MCF 10A (cell line): ENCODE measurements around the gene SMG6. TPM values are rescaled to one million over a fixed set of nuclear protein-coding genes. Genes with fewer than 3 reads are reported as not detected.

Experiments
- BruUV-seq: library from RNA; stranded (reverse); fragments of 400-500 nt; replicated peaks from 2 replicates; lab custom pipeline; 2021; lab: Mats Ljungman, UMichigan
- CTCF ChIA-PET: fragments of 300-600 bp; sonication (Branson Sonifier 250); formaldehyde crosslinking; extraction: SDS; loops from one replicate; lab custom pipeline; 2021; ENCODE audit warnings: antibody characterized with exemption, inconsistent platforms; lab: Yijun Ruan, JAX
- POLR2A ChIA-PET: fragments of 300-600, 350-650 bp; sonication (Branson Sonifier 250); formaldehyde crosslinking; extraction: SDS; loops from one replicate; lab custom pipeline; 2020; ENCODE audit warnings: antibody characterized with exemption, inconsistent platforms; lab: Yijun Ruan, JAX
- DNase-seq: peaks from one replicate; pipeline ENCODE4 v3.0.0-alpha.2; 2018; ENCODE audit not compliant: unreplicated experiment
- H3K27ac Mint-ChIP-seq: one replicate; pipeline ENCODE4 v1.8.0; 2022; ENCODE audit warnings: mild to moderate bottlenecking, low read depth, mixed read lengths; ENCODE audit not compliant: unreplicated experiment
- H3K27me3 Mint-ChIP-seq: one replicate; pipeline ENCODE4 v1.8.0; 2022; ENCODE audit warnings: mixed read lengths; ENCODE audit not compliant: insufficient read depth, unreplicated experiment
- H3K36me3 Mint-ChIP-seq: one replicate; pipeline ENCODE4 v1.8.0; 2022; ENCODE audit warnings: mild to moderate bottlenecking, moderate library complexity, mixed read lengths; ENCODE audit not compliant: insufficient read depth, unreplicated experiment
- H3K4me1 Mint-ChIP-seq: one replicate; pipeline ENCODE4 v1.8.0; 2022; ENCODE audit warnings: mixed read lengths; ENCODE audit not compliant: insufficient read depth, unreplicated experiment
- H3K4me3 Mint-ChIP-seq: one replicate; pipeline ENCODE4 v1.8.0; 2022; ENCODE audit warnings: mild to moderate bottlenecking, moderate library complexity, mixed read lengths; ENCODE audit not compliant: unreplicated experiment
- H3K9me3 Mint-ChIP-seq: one replicate; pipeline ENCODE4 v1.8.0; 2022; ENCODE audit warnings: mixed read lengths; ENCODE audit not compliant: unreplicated experiment
- CTCF ChIP-seq: fragments of 200-600 bp; IDR thresholded peaks from one replicate; pipeline ENCODE4 v1.8.0; 2022; ENCODE audit warnings: antibody characterized with exemption, mild to moderate bottlenecking; ENCODE audit not compliant: unreplicated experiment
- intact Hi-C: fragments of 100-400 bp; cut with micrococcal nuclease; formaldehyde crosslinking; loops from 2 replicates; pipeline ENCODE4 v1.14.1; 2022
- total RNA-seq: library from RNA; stranded (reverse); gene quantifications from 2 replicates; pipeline ENCODE4 v1.2.3, GENCODE V29; 2022

The SMG6 gene
- total RNA-seq, 1 experiment from 2014 or later = 17.0 TPM

DNA sequence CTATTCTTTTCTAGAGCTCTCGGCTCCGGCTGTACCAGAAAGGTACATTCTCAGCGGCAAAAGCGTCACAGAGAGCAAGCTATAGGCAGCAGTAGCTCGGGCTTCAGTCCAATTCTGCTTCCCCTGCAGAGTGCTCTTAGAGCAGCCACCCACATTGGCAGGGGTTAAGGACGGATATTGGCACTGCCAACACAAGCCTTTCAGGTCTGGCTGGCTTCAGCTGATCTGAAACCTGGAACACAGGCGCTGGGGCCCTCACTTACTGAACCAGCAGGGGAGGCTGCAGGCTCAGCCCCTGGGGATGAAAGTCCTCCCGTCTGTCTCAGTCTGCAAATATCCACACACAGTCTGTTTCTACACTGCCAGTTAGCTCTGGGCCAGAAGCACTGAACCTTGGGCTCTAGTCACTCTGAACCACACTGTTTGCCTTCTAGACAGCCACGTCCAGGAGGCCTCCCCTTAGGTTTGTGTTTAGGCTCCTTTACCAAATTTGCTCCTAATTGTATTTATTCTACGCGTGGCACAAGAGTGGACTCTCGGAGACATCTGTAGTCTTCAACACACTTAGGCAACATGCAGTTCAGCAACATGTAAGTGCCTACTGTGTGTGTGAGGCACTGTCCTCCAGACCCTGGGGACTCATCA, 208.6 kb downstream of the SMG6 start:
- Mint-ChIP-seq H3K27ac (no peak overlapping the region), H3K27me3 (no peaks in the 10 kb centered on the region), H3K36me3 (peaks cover 12% of the 10 kb centered on the region), H3K9me3 (no peaks in the 10 kb centered on the region), H3K4me1 (peaks cover 6% of the 10 kb centered on the region), H3K4me3 (no peak overlapping the region)
- BruUV-seq = no TSS peak
- ChIA-PET POLR2A (no interaction called here), CTCF (interaction anchor here (0.7 to 1.1 kb wide), 3 partner anchors 9 to 86 kb away, joined by 3 to 4 read pairs (median 3); no protein-coding TSS in a partner anchor)
- no peak for TF ChIP-seq CTCF
- intact Hi-C loops = no loop called here
- peak; percentile 15 for DNase-seq

GRCh38 chr17:2093349-2093748, 210.2 kb downstream of the SMG6 start:
- TF ChIP-seq CTCF = no peak
- no TSS peak for BruUV-seq
- ChIA-PET CTCF (interaction anchor here (0.7 to 1.9 kb wide), 2 partner anchors 45 to 152 kb away, joined by 4 to 6 read pairs; no protein-coding TSS in a partner anchor), POLR2A (interaction anchor here (0.9 to 1.3 kb wide), 3 partner anchors 8 to 17 kb away, joined by 3 to 5 read pairs (median 5); no protein-coding TSS in a partner anchor)
- no peak for DNase-seq
- Mint-ChIP-seq H3K36me3 (peaks cover 12% of the 10 kb centered on the region), H3K4me1 (peaks cover 6% of the 10 kb centered on the region), H3K4me3 (no peak overlapping the region), H3K27me3 (no peaks in the 10 kb centered on the region), H3K9me3 (no peaks in the 10 kb centered on the region), H3K27ac (no peak overlapping the region)
- intact Hi-C loops = no loop called here

GRCh38 chr17:2092253-2092652, 211.3 kb downstream of the SMG6 start:
- no peaks in the 10 kb centered on the region for H3K9me3 Mint-ChIP-seq
- TF ChIP-seq CTCF = no peak
- intact Hi-C loops = no loop called here
- H3K4me3 Mint-ChIP-seq = no peak overlapping the region
- peaks cover 15% of the 10 kb centered on the region for H3K36me3 Mint-ChIP-seq
- ChIA-PET CTCF (interaction anchor here (1.9 kb wide), 1 partner anchor 153 kb away, joined by 6 read pairs; no protein-coding TSS in a partner anchor), POLR2A (interaction anchor here (1.7 kb wide), 1 partner anchor 10 kb away, joined by 3 read pairs; no protein-coding TSS in a partner anchor)
- H3K4me1 Mint-ChIP-seq = peaks cover 6% of the 10 kb centered on the region
- DNase-seq = no peak
- no TSS peak for BruUV-seq
- no peak overlapping the region for H3K27ac Mint-ChIP-seq
- H3K27me3 Mint-ChIP-seq = no peaks in the 10 kb centered on the region

- peak; percentile 54 for DNase-seq
- no peak for TF ChIP-seq CTCF
- peaks cover 6% of the 10 kb centered on the region for H3K4me1 Mint-ChIP-seq
- H3K9me3 Mint-ChIP-seq = no peaks in the 10 kb centered on the region
- POLR2A ChIA-PET = interaction anchor here (1.7 kb wide), 1 partner anchor 8 kb away, joined by 3 read pairs; no protein-coding TSS in a partner anchor
- H3K27me3 Mint-ChIP-seq = no peaks in the 10 kb centered on the region
- intact Hi-C loops = no loop called here
- BruUV-seq = no TSS peak
- peaks cover 16% of the 10 kb centered on the region for H3K36me3 Mint-ChIP-seq
- CTCF ChIA-PET = interaction anchor here (0.6 to 1.0 kb wide), 4 partner anchors 9 to 186 kb away, joined by 3 to 5 read pairs (median 3); no protein-coding TSS in a partner anchor
- no peak overlapping the region for H3K4me3 Mint-ChIP-seq
- H3K27ac Mint-ChIP-seq = no peak overlapping the region
Measured at GRCh38 chr17:2090804-2091534, 212.6 kb downstream of the SMG6 start.
